ENCODE data around the gene TEK. TPM values are rescaled to one million over a fixed set of nuclear protein-coding genes. Genes with fewer than 3 reads are reported as not detected.

Gene TEK
- total and polyA plus RNA-seq, 2 donors (not counting 1 experiment from before 2014, with no cell fraction given) = not detected

GRCh38 chr9:27085456-27085855 is 23.6 kb upstream of the TEK start:
- TF ChIP-seq EZH2 (IDR thresholded peaks at IDR 0.05; ENCODE audit: borderline replicate concordance, insufficient read depth, low read depth, low read length, poor library complexity, severe bottlenecking) = no peak
- TF ChIP-seq, protein P1, sequence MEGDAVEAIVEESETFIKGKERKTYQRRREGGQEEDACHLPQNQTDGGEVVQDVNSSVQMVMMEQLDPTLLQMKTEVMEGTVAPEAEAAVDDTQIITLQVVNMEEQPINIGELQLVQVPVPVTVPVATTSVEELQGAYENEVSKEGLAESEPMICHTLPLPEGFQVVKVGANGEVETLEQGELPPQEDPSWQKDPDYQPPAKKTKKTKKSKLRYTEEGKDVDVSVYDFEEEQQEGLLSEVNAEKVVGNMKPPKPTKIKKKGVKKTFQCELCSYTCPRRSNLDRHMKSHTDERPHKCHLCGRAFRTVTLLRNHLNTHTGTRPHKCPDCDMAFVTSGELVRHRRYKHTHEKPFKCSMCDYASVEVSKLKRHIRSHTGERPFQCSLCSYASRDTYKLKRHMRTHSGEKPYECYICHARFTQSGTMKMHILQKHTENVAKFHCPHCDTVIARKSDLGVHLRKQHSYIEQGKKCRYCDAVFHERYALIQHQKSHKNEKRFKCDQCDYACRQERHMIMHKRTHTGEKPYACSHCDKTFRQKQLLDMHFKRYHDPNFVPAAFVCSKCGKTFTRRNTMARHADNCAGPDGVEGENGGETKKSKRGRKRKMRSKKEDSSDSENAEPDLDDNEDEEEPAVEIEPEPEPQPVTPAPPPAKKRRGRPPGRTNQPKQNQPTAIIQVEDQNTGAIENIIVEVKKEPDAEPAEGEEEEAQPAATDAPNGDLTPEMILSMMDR (IDR thresholded peaks at IDR 0.05) = no peak
- no peaks in the 10 kb centered on the region for H4K20me1 ChIP-seq (ENCODE audit: control insufficient read depth, insufficient read depth, low read length, poor library complexity, severe bottlenecking)
- no peaks in the 10 kb centered on the region for H3K9me3 Mint-ChIP-seq (ENCODE audit: insufficient read depth)
- DNase-seq (no peak), ATAC-seq (ENCODE audit: low read depth) (no peak)
- no peak overlapping the region for H3K4me2 ChIP-seq (replicated peaks; ENCODE audit: low read depth, low read length, poor library complexity, severe bottlenecking)
- H3K27me3 ChIP-seq (replicated peaks in 1 of 4; ENCODE audit: control extremely low read depth in 1 of 4, control insufficient read depth in 3 of 4, insufficient read depth in 4 of 4, low read length in 3 of 4) = no peaks in the 10 kb centered on the region
- no peak overlapping the region for H3K9ac ChIP-seq (ENCODE audit: low read length)
- CTCF ChIA-PET = no interaction called here
- intact Hi-C loops (cut with micrococcal nuclease) = no loop called here
- no peaks in the 10 kb centered on the region for H3K4me1 Mint-ChIP-seq
- no peaks in the 10 kb centered on the region for H3K27me3 Mint-ChIP-seq
- H3K36me3 ChIP-seq (replicated peaks in 1 of 2; ENCODE audit: control extremely low read depth in 1 of 2, control insufficient read depth in 1 of 2, extremely low read depth in 1 of 2, insufficient read depth in 2 of 2, low read length in 1 of 2) = no peaks in the 10 kb centered on the region
- no peak overlapping the region for H3K27ac Mint-ChIP-seq
- H3K27ac ChIP-seq (ENCODE audit: low read length in 2 of 2) = no peak overlapping the region
- H3K4me3 ChIP-seq (ENCODE audit: control extremely low read depth in 1 of 5, extremely low read depth in 1 of 5, insufficient read depth in 1 of 5, low read depth in 2 of 5, low read length in 4 of 5) = no peak overlapping the region
- POLR2A ChIA-PET = no interaction called here
- no CpG with 5 or more reads among the region's 5 CpGs for WGBS (ENCODE audit: insufficient coverage)
- no peak overlapping the region for H3K4me3 Mint-ChIP-seq
- no peaks in the 10 kb centered on the region for H3K79me2 ChIP-seq (ENCODE audit: control insufficient read depth, insufficient read depth, low read length)
- H3K9me3 ChIP-seq (ENCODE audit: control extremely low read depth in 1 of 3, control insufficient read depth in 2 of 3, insufficient read depth in 1 of 3, low read length in 2 of 3) = no peaks in the 10 kb centered on the region
- no peak overlapping the region for H2AFZ ChIP-seq (ENCODE audit: insufficient read depth, low read depth, low read length, poor library complexity, severe bottlenecking)
- no peaks in the 10 kb centered on the region for H3K4me1 ChIP-seq (ENCODE audit: control insufficient read depth in 2 of 2, insufficient read depth in 2 of 2, low read length in 2 of 2)

- Histone ChIP-seq H4K20me1 (ENCODE audit: control insufficient read depth, insufficient read depth, low read length, poor library complexity, severe bottlenecking) (no peaks in the 10 kb centered on the region), H3K27ac (ENCODE audit: low read length in 2 of 2) (no peak overlapping the region), H2AFZ (ENCODE audit: insufficient read depth, low read depth, low read length, poor library complexity, severe bottlenecking) (no peak overlapping the region), H3K27me3 (replicated peaks in 1 of 4; ENCODE audit: control extremely low read depth in 1 of 4, control insufficient read depth in 3 of 4, insufficient read depth in 4 of 4, low read length in 3 of 4) (no peaks in the 10 kb centered on the region), H3K9ac (ENCODE audit: low read length) (no peak overlapping the region), H3K4me1 (ENCODE audit: control insufficient read depth in 2 of 2, insufficient read depth in 2 of 2, low read length in 2 of 2) (no peaks in the 10 kb centered on the region), H3K4me2 (replicated peaks; ENCODE audit: low read depth, low read length, poor library complexity, severe bottlenecking) (no peak overlapping the region), H3K36me3 (replicated peaks in 1 of 2; ENCODE audit: control extremely low read depth in 1 of 2, control insufficient read depth in 1 of 2, extremely low read depth in 1 of 2, insufficient read depth in 2 of 2, low read length in 1 of 2) (no peaks in the 10 kb centered on the region), H3K9me3 (ENCODE audit: control extremely low read depth in 1 of 3, control insufficient read depth in 2 of 3, insufficient read depth in 1 of 3, low read length in 2 of 3) (no peaks in the 10 kb centered on the region), H3K4me3 (ENCODE audit: control extremely low read depth in 1 of 5, extremely low read depth in 1 of 5, insufficient read depth in 1 of 5, low read depth in 2 of 5, low read length in 4 of 5) (no peak overlapping the region), H3K79me2 (ENCODE audit: control insufficient read depth, insufficient read depth, low read length) (no peaks in the 10 kb centered on the region)
- no peak overlapping the region for H3K27ac Mint-ChIP-seq
- no peak for ATAC-seq (ENCODE audit: low read depth)
- no peaks in the 10 kb centered on the region for H3K4me1 Mint-ChIP-seq
- no peaks in the 10 kb centered on the region for H3K27me3 Mint-ChIP-seq
- ChIA-PET CTCF (no interaction called here), POLR2A (no interaction called here)
- intact Hi-C loops (cut with micrococcal nuclease) = no loop called here
- no peak for DNase-seq
- WGBS (ENCODE audit: insufficient coverage) = 93% methylated on average over 3 of the region's 11 CpGs
- no peak overlapping the region for H3K4me3 Mint-ChIP-seq
- no peak for TF ChIP-seq EZH2 (IDR thresholded peaks at IDR 0.05; ENCODE audit: borderline replicate concordance, insufficient read depth, low read depth, low read length, poor library complexity, severe bottlenecking)
- TF ChIP-seq, protein P1 (IDR thresholded peaks at IDR 0.05) = no peak
- no peaks in the 10 kb centered on the region for H3K9me3 Mint-ChIP-seq (ENCODE audit: insufficient read depth)
Observed at GRCh38 chr9:27086818-27087680, 22.0 kb upstream of the TEK start.
